SK-N-SH (cell line): ENCODE data around the gene CDH22. TPM values are rescaled to one million over a fixed set of nuclear protein-coding genes. Genes with fewer than 3 reads are reported as not detected.

Experiments used
- CTCF ChIA-PET: fragments of 300-600, 350-600 bp; formaldehyde crosslinking; extraction: SDS; loops from one replicate; lab custom pipeline; 2021; lab: Yijun Ruan, JAX
- POLR2A ChIA-PET: fragments of 350-600 bp; sonication (Branson Sonifier 250); formaldehyde crosslinking; extraction: SDS; loops from one replicate; lab custom pipeline; 2020; ENCODE audit warnings: antibody characterized with exemption, inconsistent platforms; lab: Yijun Ruan, JAX
- DNase-seq: peaks from one replicate; pipeline ENCODE4 v3.0.0; 2012
- H2AFZ ChIP-seq: fragments of 200-600 bp; sonication (generic); 2 replicates; pipeline ENCODE4 v1.8.1; 2016; ENCODE audit warnings: antibody characterized with exemption, mild to moderate bottlenecking, low read depth
- H3F3A ChIP-seq: fragments of 200-600 bp; sonication (generic); replicated peaks from 2 replicates; pipeline ENCODE3; 2016; ENCODE audit warnings: antibody characterized with exemption, mild to moderate bottlenecking; ENCODE audit not compliant: insufficient read depth
- H3K27ac ChIP-seq, 2 experiments: fragments of 200-500 bp in 1 of 2; fragments of 200-600 bp in 1 of 2; sonication (Bioruptor generic) in 1 of 2; sonication (generic), shearing (Covaris generic) in 1 of 2; 2 replicates each; pipeline versions ENCODE4 v1.5.1 to v1.6.1; 2014 to 2016; ENCODE audit warnings: low read depth in 2 of 2, inconsistent platforms in 1 of 2, low read length in 1 of 2, mild to moderate bottlenecking in 1 of 2, mixed read lengths in 1 of 2
- H3K27me3 ChIP-seq: fragments of 200-600 bp; sonication (generic), shearing (Covaris generic); 2 replicates; pipeline ENCODE4 v1.6.1; 2016; ENCODE audit warnings: mixed run types; ENCODE audit not compliant: insufficient read depth
- H3K36me3 ChIP-seq, 2 experiments: fragments of 200-500 bp in 1 of 2; fragments of 200-600 bp in 1 of 2; sonication (Bioruptor generic) in 1 of 2; sonication (generic) in 1 of 2; replicated peaks in 1 of 2; 2 replicates each; pipeline versions ENCODE3 to v1.5.1; 2014 to 2016; ENCODE audit warnings: low read length in 1 of 2, mild to moderate bottlenecking in 1 of 2; ENCODE audit not compliant: insufficient read depth in 2 of 2, control insufficient read depth in 1 of 2
- H3K4me1 ChIP-seq, 2 experiments: fragments of 200-500 bp in 1 of 2; fragments of 200-600 bp in 1 of 2; sonication (Bioruptor generic) in 1 of 2; sonication (generic), shearing (Covaris generic) in 1 of 2; 2 replicates each; pipeline versions ENCODE4 v1.5.1 to v1.6.1; 2014 to 2016; ENCODE audit warnings: low read depth in 1 of 2, low read length in 1 of 2, mixed run types in 1 of 2; ENCODE audit not compliant: insufficient read depth in 2 of 2, control insufficient read depth in 1 of 2
- H3K4me2 ChIP-seq: fragments of 200-600 bp; sonication (generic), shearing (Covaris generic); 2 replicates; pipeline ENCODE4 v1.6.1; 2017; ENCODE audit warnings: mixed run types
- H3K4me3 ChIP-seq, 2 experiments: fragments of 200-500 bp in 1 of 2; fragments of 200-600 bp in 1 of 2; sonication (Bioruptor generic) in 1 of 2; sonication (generic), shearing (Covaris generic) in 1 of 2; 2 replicates each; pipeline versions ENCODE4 v1.5.1 to v1.8.1; 2014 to 2016; ENCODE audit warnings: low read depth in 2 of 2, inconsistent platforms in 1 of 2, low read length in 1 of 2, mild to moderate bottlenecking in 1 of 2, mixed read lengths in 1 of 2, moderate library complexity in 1 of 2
- H3K79me2 ChIP-seq: fragments of 200-600 bp; sonication (generic); 2 replicates; pipeline ENCODE4 v1.8.1; 2017; ENCODE audit warnings: mild to moderate bottlenecking; ENCODE audit not compliant: insufficient read depth
- H3K9ac ChIP-seq: fragments of 200-600 bp; sonication (generic); 2 replicates; pipeline ENCODE4 v1.6.1; 2017; ENCODE audit warnings: mixed run types
- H3K9me2 ChIP-seq: fragments of 200-600 bp; sonication (generic); 2 replicates; pipeline ENCODE4 v1.6.1; 2017; ENCODE audit warnings: mixed run types
- H3K9me3 ChIP-seq: fragments of 200-600 bp; sonication (generic); 2 replicates; pipeline ENCODE4 v1.6.1; 2017; ENCODE audit warnings: mixed run types, mild to moderate bottlenecking, moderate library complexity
- H4K20me1 ChIP-seq: fragments of 200-600 bp; sonication (generic); 2 replicates; pipeline ENCODE4 v1.6.1; 2017; ENCODE audit warnings: mild to moderate bottlenecking, mixed run types; ENCODE audit not compliant: insufficient read depth
- CHD2 ChIP-seq: fragments of 150-350 bp; IDR thresholded peaks from 2 replicates; pipeline ENCODE4 v1.6.1; 2018; ENCODE audit warnings: low read length; ENCODE audit not compliant: partially characterized antibody
- ELF1 ChIP-seq: IDR thresholded peaks from 2 replicates; pipeline ENCODE4 v1.4.0; 2012
- GABPA ChIP-seq: IDR thresholded peaks from 2 replicates; pipeline ENCODE4 v1.4.0; 2012; ENCODE audit warnings: low read depth, mild to moderate bottlenecking
- JUND ChIP-seq: IDR thresholded peaks from 2 replicates; pipeline ENCODE4 v1.4.0; 2012
- MEF2A ChIP-seq: IDR thresholded peaks from 2 replicates; pipeline ENCODE4 v1.4.0; 2012; ENCODE audit warnings: low read depth, borderline replicate concordance
- NRF1 ChIP-seq: IDR thresholded peaks from 2 replicates; pipeline ENCODE4 v1.6.1; 2012; ENCODE audit warnings: low read depth, mild to moderate bottlenecking, low read length
- POLR2AphosphoS5 ChIP-seq: IDR thresholded peaks from 2 replicates; pipeline ENCODE4 v1.6.1; 2012; ENCODE audit warnings: low read depth, low read length
- RAD21 ChIP-seq: IDR thresholded peaks from 2 replicates; pipeline ENCODE4 v1.6.1; 2012; ENCODE audit warnings: mild to moderate bottlenecking, low read length
- RCOR1 ChIP-seq: fragments of 150-350 bp; IDR thresholded peaks from 2 replicates; pipeline ENCODE4 v1.6.1; 2017; ENCODE audit warnings: antibody characterized with exemption, low read length
- SMC3 ChIP-seq: IDR thresholded peaks from 2 replicates; pipeline ENCODE4 v1.6.1; 2012; ENCODE audit warnings: low read depth, low read length, improper control_type of control experiment
- TEAD4 ChIP-seq: IDR thresholded peaks from 2 replicates; pipeline ENCODE4 v1.4.0; 2012; ENCODE audit warnings: mild to moderate bottlenecking, borderline replicate concordance; ENCODE audit not compliant: insufficient read depth
- WGBS: methylation state at CpG from one replicate; pipeline ENCODE4 v1.1.6; 2017; ENCODE audit warnings: low lambda C conversion rate; 5-methylcytosine and 5-hydroxymethylcytosine counted together
- polyA plus RNA-seq, 3 experiments: library from polyadenylated mRNA; depleted of rRNA; stranded (reverse); fragments of >200 nt; gene quantifications; 2 replicates each; pipeline ENCODE4 v1.2.3, GENCODE V29; 2012
- TF ChIP-seq, protein P1 (sequence below): fragments of 200-600 bp; sonication (generic); IDR thresholded peaks from 2 replicates; pipeline ENCODE4 v1.6.1; 2017; ENCODE audit warnings: antibody characterized with exemption, mild to moderate bottlenecking, moderate library complexity
- TF ChIP-seq, protein P2 (sequence below): fragments of 150-350 bp; IDR thresholded peaks from 2 replicates; pipeline ENCODE4 v1.6.1; 2017; ENCODE audit warnings: antibody characterized with exemption, low read length, low read depth, borderline replicate concordance
- TF ChIP-seq, protein P3 (sequence below): IDR thresholded peaks from 2 replicates; pipeline ENCODE4 v1.4.0; 2012; ENCODE audit warnings: low read depth

CDH22 gene
- polyA plus RNA-seq, 1 of the 3 experiments (the other 2 are of a cell fraction): not detected

DNA sequence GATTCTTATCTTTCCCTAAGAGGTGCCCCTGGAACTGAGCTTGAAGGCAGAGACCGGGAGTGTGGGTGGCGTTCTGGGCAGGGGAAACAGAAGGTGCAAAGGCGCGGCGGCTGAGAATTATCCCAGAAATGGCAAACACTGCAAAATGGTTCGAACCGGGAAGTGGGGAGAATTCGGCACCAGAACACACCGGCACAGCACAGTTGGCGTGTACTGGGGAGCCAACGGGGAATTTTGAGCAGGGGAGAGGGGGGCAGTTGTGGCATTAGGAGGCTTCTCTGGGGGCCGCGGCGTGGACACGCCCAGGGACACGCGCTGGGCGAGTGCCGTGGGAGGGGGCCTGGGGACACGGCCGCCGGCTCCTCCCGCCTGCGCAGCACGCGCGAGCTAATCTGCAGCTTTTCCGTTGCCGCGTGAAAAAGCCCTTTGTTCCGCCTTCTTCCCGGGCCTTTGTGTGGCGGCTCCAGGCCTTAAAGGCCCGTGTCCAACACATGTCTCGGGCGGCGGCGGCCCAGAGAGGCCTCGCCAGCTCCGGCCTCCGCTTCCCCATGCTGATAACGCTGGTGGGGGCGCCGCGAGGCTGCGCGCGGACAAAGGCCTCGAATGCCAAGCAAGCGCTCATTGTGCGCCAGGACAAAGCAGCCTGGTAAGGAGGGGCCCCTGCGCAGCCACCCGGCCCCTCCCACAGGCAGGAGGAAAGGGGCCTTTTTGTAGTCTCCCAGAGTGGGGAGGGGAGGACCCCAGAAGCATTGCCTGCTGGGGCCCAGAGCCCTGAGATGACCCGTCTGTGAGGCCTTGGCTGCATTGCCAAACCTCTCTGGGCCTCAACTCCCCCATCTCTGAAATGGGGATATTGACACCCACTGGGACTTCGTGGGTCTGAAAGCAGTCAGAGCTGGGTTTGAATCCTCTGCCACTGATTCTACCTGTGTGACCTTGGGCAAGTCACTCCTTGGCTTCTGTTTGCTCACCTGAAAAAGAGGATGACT lies 107.4 kb downstream of the CDH22 start:
- H3K79me2 ChIP-seq: no peaks in the 10 kb centered on the region
- H3K4me2 ChIP-seq: no peak overlapping the region
- H3K9me2 ChIP-seq: no peaks in the 10 kb centered on the region
- H3K4me3 ChIP-seq: no peak overlapping the region
- ChIA-PET POLR2A (no interaction called here), CTCF (interaction anchor here (2.7 kb wide), 1 partner anchor 106 kb away, joined by 7 read pairs; no protein-coding TSS in a partner anchor)
- no peak overlapping the region for H3K27ac ChIP-seq
- H3K9ac ChIP-seq: no peak overlapping the region
- no peaks in the 10 kb centered on the region for H3F3A ChIP-seq
- TF ChIP-seq GABPA (no peak), JUND (no peak), POLR2AphosphoS5 (no peak), MEF2A (no peak), ELF1 (no peak), RCOR1 (no peak), NRF1 (no peak)
- TF ChIP-seq, protein P1, sequence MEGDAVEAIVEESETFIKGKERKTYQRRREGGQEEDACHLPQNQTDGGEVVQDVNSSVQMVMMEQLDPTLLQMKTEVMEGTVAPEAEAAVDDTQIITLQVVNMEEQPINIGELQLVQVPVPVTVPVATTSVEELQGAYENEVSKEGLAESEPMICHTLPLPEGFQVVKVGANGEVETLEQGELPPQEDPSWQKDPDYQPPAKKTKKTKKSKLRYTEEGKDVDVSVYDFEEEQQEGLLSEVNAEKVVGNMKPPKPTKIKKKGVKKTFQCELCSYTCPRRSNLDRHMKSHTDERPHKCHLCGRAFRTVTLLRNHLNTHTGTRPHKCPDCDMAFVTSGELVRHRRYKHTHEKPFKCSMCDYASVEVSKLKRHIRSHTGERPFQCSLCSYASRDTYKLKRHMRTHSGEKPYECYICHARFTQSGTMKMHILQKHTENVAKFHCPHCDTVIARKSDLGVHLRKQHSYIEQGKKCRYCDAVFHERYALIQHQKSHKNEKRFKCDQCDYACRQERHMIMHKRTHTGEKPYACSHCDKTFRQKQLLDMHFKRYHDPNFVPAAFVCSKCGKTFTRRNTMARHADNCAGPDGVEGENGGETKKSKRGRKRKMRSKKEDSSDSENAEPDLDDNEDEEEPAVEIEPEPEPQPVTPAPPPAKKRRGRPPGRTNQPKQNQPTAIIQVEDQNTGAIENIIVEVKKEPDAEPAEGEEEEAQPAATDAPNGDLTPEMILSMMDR: no peak
- TF ChIP-seq, protein P2, sequence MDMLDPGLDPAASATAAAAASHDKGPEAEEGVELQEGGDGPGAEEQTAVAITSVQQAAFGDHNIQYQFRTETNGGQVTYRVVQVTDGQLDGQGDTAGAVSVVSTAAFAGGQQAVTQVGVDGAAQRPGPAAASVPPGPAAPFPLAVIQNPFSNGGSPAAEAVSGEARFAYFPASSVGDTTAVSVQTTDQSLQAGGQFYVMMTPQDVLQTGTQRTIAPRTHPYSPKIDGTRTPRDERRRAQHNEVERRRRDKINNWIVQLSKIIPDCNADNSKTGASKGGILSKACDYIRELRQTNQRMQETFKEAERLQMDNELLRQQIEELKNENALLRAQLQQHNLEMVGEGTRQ: no peak
- TF ChIP-seq, protein P3, sequence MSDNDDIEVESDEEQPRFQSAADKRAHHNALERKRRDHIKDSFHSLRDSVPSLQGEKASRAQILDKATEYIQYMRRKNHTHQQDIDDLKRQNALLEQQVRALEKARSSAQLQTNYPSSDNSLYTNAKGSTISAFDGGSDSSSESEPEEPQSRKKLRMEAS: no peak
- TF ChIP-seq, all 33 proteins: peak for 0
- Histone ChIP-seq H2AFZ (no peak overlapping the region), H3K9me3 (no peaks in the 10 kb centered on the region), H3K4me1 (peaks cover 0 to 18% of the 10 kb centered on the region in 2 experiments; a peak in 1 of 4 replicates), H3K27me3 (no peaks in the 10 kb centered on the region), H4K20me1 (no peaks in the 10 kb centered on the region), H3K36me3 (no peaks in the 10 kb centered on the region)
- no peak for DNase-seq
- WGBS: 84% methylated on average over 38 of the region's 55 CpGs

DNA sequence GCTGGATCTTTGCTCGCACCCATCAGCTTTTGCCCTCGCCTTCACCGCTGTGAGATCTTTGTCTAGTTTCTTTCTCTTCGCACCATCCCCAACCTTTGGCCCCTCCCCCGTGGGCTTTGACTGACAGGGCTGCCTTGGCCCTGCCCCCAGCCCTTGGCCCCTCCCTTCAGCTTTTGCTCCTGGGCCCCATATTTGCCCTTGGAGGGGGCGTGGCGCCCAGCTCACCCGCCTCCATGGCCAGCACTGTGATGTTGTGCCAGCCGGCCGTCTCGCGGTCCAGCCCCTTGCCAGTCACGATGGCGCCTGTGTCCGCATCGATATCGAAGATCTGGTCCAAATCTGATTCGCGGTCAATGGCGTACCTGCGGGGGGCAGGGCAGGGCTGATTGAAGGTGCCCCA lies 109.1 kb downstream of the CDH22 start:
- H2AFZ ChIP-seq: no peak overlapping the region
- no peak overlapping the region for H3K4me3 ChIP-seq
- WGBS: 83% methylated on average over 21 of the region's 21 CpGs
- TF ChIP-seq SMC3: no peak
- no peak for TF ChIP-seq RAD21
- no peak for TF ChIP-seq TEAD4
- TF ChIP-seq, protein P2: no peak
- no peak for TF ChIP-seq CHD2
- no peak for TF ChIP-seq ELF1
- no peak overlapping the region for H3K4me2 ChIP-seq
- H3K27me3 ChIP-seq: no peaks in the 10 kb centered on the region
- DNase-seq: no peak
- H3K27ac ChIP-seq: no peak overlapping the region
- no peaks in the 10 kb centered on the region for H3F3A ChIP-seq
- CTCF ChIA-PET: interaction anchor here (0.8 to 2.0 kb wide), 8 partner anchors 8 to 150 kb away, joined by 3 to 10 read pairs (median 4); no protein-coding TSS in a partner anchor
- POLR2A ChIA-PET: no interaction called here
- H3K9me2 ChIP-seq: no peaks in the 10 kb centered on the region
- H3K79me2 ChIP-seq: no peaks in the 10 kb centered on the region
- no peaks in the 10 kb centered on the region for H4K20me1 ChIP-seq
- no peaks in the 10 kb centered on the region for H3K9me3 ChIP-seq
- no peak overlapping the region for H3K9ac ChIP-seq
- H3K36me3 ChIP-seq: no peaks in the 10 kb centered on the region
- H3K4me1 ChIP-seq: peaks cover 0 to 25% of the 10 kb centered on the region in 2 experiments; a peak in 1 of 4 replicates
